Measurements from ENCODE around the gene IL10RB. TPM values are rescaled to one million over a fixed set of nuclear protein-coding genes. Genes with fewer than 3 reads are reported as not detected.

Gene IL10RB
- total and polyA plus RNA-seq, 2 of the 13 experiments (the other 11 are each of a cell fraction or from before 2014, with no cell fraction given) = 17.4 to 18.2 TPM

GRCh38 chr21:33327326-33327725 is 61.2 kb downstream of the IL10RB start:
- no peak overlapping the region for H3K4me2 ChIP-seq (ENCODE audit: low read depth, low read length)
- H3K4me3 ChIP-seq (replicated peaks in 1 of 3; ENCODE audit: insufficient read depth in 1 of 3, low read depth in 2 of 3, low read length in 3 of 3) = no peak overlapping the region
- H3K9ac ChIP-seq (ENCODE audit: insufficient read depth, low read depth, low read length) = no peak overlapping the region
- peaks cover 27% of the 10 kb centered on the region for H3K4me1 ChIP-seq (ENCODE audit: insufficient read depth, low read length)
- H3K36me3 ChIP-seq (replicated peaks in 1 of 2; ENCODE audit: control insufficient read depth in 1 of 2, insufficient read depth in 2 of 2, low read length in 2 of 2) = peaks cover 6 to 11% of the 10 kb centered on the region in 2 experiments
- DNase-seq (ENCODE audit: low spot score) (no peak), FAIRE-seq (no peak), ATAC-seq (no peak)
- H4K20me1 ChIP-seq (ENCODE audit: insufficient read depth, low read length) = no peaks in the 10 kb centered on the region
- peaks cover 41% of the 10 kb centered on the region for H3K79me2 ChIP-seq (ENCODE audit: insufficient read depth, low read length)
- H3K27ac ChIP-seq (ENCODE audit: extremely low read length, insufficient read depth, low read length) = no peak overlapping the region
- H3K27me3 ChIP-seq (ENCODE audit: control insufficient read depth in 1 of 2, insufficient read depth in 2 of 2, low read length in 2 of 2) = no peaks in the 10 kb centered on the region
- ChIA-PET POLR2A (no interaction called here), CTCF (ENCODE audit: low intra/inter-chr PET ratio, low total read pairs) (no interaction called here)
- intact Hi-C loops (cut with micrococcal nuclease; ENCODE audit: unreplicated experiment) (no loop called here), in situ Hi-C loops (cut with HindIII; ENCODE audit: extremely low pct_ligation_motif_present, low pct_unique_long_range_greater_than_20kb) (no loop called here)
- TF ChIP-seq SAFB2 (CRISPR knock-in tag; IDR thresholded peaks at IDR 0.05; ENCODE audit: borderline replicate concordance, low read depth) (no peak), ZNF343 (CRISPR knock-in tag; IDR thresholded peaks at IDR 0.05) (no peak), ZKSCAN8 (CRISPR knock-in tag; IDR thresholded peaks at IDR 0.05; ENCODE audit: borderline replicate concordance) (no peak), ATF6 (CRISPR knock-in tag; conservative IDR thresholded peaks at IDR 0.05) (no peak), MTF1 (CRISPR knock-in tag; IDR thresholded peaks at IDR 0.05) (no peak), SRF (IDR thresholded peaks at IDR 0.05; ENCODE audit: low read depth, low read length) (no peak)
- H3K9me3 ChIP-seq (ENCODE audit: low read length) = peaks cover 4% of the 10 kb centered on the region; the same call in 1 of the 2 replicates
- BruUV-seq (replicated peaks) = no TSS peak
- H2AFZ ChIP-seq (ENCODE audit: low read length) = no peak overlapping the region
- WGBS (ENCODE audit: low lambda C conversion rate) = 96% methylated on average over 3 of the region's 3 CpGs

- intact Hi-C loops (cut with micrococcal nuclease; ENCODE audit: unreplicated experiment) = no loop called here
Measured at GRCh38 chr21:33327792-33328433, 61.7 kb downstream of the IL10RB start.

More at GRCh38 chr21:33327792-33328433, 61.7 kb downstream of the IL10RB start:
- Histone ChIP-seq H3K79me2 (ENCODE audit: insufficient read depth, low read length) (peaks cover 41% of the 10 kb centered on the region), H3K36me3 (replicated peaks in 1 of 2; ENCODE audit: control insufficient read depth in 1 of 2, insufficient read depth in 2 of 2, low read length in 2 of 2) (peaks cover 6 to 11% of the 10 kb centered on the region in 2 experiments), H3K27ac (ENCODE audit: extremely low read length, insufficient read depth, low read length) (no peak overlapping the region), H3K9me3 (ENCODE audit: low read length) (peaks cover 10% of the 10 kb centered on the region), H3K4me2 (ENCODE audit: low read depth, low read length) (no peak overlapping the region), H3K4me1 (ENCODE audit: insufficient read depth, low read length) (peaks cover 27% of the 10 kb centered on the region), H3K4me3 (replicated peaks in 1 of 3; ENCODE audit: insufficient read depth in 1 of 3, low read depth in 2 of 3, low read length in 3 of 3) (no peak overlapping the region), H3K9ac (ENCODE audit: insufficient read depth, low read depth, low read length) (no peak overlapping the region), H2AFZ (ENCODE audit: low read length) (no peak overlapping the region), H4K20me1 (ENCODE audit: insufficient read depth, low read length) (no peaks in the 10 kb centered on the region), H3K27me3 (ENCODE audit: control insufficient read depth in 1 of 2, insufficient read depth in 2 of 2, low read length in 2 of 2) (no peaks in the 10 kb centered on the region)
- no peak for TF ChIP-seq ZEB1 (IDR thresholded peaks at IDR 0.05; ENCODE audit: insufficient replicate concordance, low read depth)
- TF ChIP-seq THAP11 (CRISPR knock-in tag; IDR thresholded peaks at IDR 0.05) = no peak
- TF ChIP-seq REXO4 (CRISPR knock-in tag; IDR thresholded peaks at IDR 0.05; ENCODE audit: borderline replicate concordance) = no peak
- no peak for TF ChIP-seq CBX5 (CRISPR knock-in tag; IDR thresholded peaks at IDR 0.05; ENCODE audit: borderline replicate concordance)
- TF ChIP-seq SP1 (IDR thresholded peaks at IDR 0.05) = no peak
- TF ChIP-seq SP1 (CRISPR knock-in tag; IDR thresholded peaks at IDR 0.05) = no peak
- TF ChIP-seq ZNF652 (CRISPR knock-in tag; IDR thresholded peaks at IDR 0.05; ENCODE audit: borderline replicate concordance, low read depth) = no peak
- no peak for ATAC-seq
- no TSS peak for BruUV-seq (replicated peaks)
- POLR2A ChIA-PET = no interaction called here
- CTCF ChIA-PET (ENCODE audit: low intra/inter-chr PET ratio, low total read pairs) = no interaction called here
- no peak for DNase-seq (ENCODE audit: low spot score)
- 94% methylated on average over 7 of the region's 7 CpGs for WGBS (ENCODE audit: low lambda C conversion rate)
- in situ Hi-C loops (cut with HindIII; ENCODE audit: extremely low pct_ligation_motif_present, low pct_unique_long_range_greater_than_20kb) = no loop called here
- no peak for FAIRE-seq
